GM18907 (cell line): ENCODE data around the gene COL25A1.

Source experiments
- ATAC-seq: cut with Tn5 transposase; IDR thresholded peaks from one replicate; pipeline ENCODE4 v1.9.1; 2021; ENCODE audit warnings: mild to moderate bottlenecking, moderate library complexity; ENCODE audit not compliant: unreplicated experiment

The COL25A1 gene

GRCh38 chr4:109294006-109294405 lies 8.5 kb downstream of the COL25A1 start:
- peak; percentile 97 for ATAC-seq

- no peak for ATAC-seq
These were observed 10.7 kb downstream of the COL25A1 start for GRCh38 chr4:109291707-109292238.

GRCh38 chr4:109290918-109291317 lies 11.5 kb downstream of the COL25A1 start:
- ATAC-seq: no peak

DNA sequence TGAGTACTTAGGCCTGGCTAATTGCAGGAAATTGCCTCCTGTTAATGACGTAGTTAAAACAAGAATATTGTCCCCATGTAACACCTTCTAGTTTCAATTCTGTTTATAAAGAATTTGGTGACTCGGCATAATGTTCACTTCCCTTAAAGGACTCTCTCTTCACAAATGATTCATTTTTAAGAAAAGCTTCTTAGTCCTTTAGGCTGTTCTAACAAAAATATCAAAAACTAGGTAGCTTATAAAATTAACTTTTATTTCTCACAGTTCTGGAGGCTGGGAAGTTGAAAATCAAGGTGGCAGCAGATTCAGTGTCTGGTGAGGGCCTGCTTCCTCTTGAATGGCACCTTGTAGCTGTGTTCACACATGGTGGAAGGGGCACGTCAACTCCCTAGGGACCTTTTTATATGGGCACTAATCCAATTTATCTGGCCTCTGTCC lies 23.8 kb downstream of the COL25A1 start:
- ATAC-seq: peak; percentile 90

- peak; percentile 77 for ATAC-seq
These were observed 25.9 kb downstream of the COL25A1 start for GRCh38 chr4:109276482-109277095.

- ATAC-seq: no peak
These were observed 27.3 kb downstream of the COL25A1 start for GRCh38 chr4:109275066-109275745.

- ATAC-seq: no peak
These were observed 35.6 kb downstream of the COL25A1 start for GRCh38 chr4:109266891-109267290.

DNA sequence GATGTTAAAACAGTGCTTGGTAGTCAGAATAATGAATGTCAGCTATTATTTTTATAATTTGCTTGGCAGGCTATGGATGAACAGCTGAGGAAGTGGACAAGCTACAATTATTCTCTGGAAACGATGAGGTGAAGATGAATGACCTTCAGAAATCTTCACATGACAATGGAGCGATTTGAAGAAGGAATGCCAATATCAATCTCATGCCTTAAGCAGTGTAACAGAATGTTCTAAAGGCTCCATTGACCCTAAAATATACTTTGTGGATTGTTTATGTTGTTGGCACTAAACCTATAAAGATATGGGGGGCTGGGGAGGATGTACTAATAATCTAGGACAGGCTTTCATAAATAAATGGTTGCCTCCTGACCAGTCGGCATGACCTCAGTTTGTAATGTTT lies 36.2 kb downstream of the COL25A1 start:
- ATAC-seq: no peak

DNA sequence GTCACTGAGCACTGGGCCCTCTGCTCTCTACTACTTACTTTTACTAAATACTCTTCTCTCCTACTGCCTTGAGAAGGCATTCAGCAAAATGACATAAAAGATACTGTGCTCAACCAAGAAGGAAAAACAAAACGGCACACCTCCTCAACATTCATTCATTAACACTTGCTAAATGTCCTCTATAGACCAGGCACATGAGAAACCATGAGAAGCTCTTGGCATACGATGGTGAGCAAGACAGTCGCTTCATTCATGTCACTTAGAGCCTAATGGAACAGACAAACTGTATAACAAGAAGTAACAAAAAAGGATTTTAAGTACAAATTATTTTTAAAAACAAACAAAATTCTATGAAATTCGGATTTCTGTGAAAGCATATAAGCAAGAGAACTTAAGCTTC lies 38.7 kb downstream of the COL25A1 start:
- ATAC-seq: no peak

GRCh38 chr4:109256818-109257217 lies 45.6 kb downstream of the COL25A1 start:
- no peak for ATAC-seq

GRCh38 chr4:109254845-109255244 lies 47.6 kb downstream of the COL25A1 start:
- ATAC-seq: no peak

GRCh38 chr4:109251396-109251795 lies 51.1 kb downstream of the COL25A1 start:
- ATAC-seq: no peak

DNA sequence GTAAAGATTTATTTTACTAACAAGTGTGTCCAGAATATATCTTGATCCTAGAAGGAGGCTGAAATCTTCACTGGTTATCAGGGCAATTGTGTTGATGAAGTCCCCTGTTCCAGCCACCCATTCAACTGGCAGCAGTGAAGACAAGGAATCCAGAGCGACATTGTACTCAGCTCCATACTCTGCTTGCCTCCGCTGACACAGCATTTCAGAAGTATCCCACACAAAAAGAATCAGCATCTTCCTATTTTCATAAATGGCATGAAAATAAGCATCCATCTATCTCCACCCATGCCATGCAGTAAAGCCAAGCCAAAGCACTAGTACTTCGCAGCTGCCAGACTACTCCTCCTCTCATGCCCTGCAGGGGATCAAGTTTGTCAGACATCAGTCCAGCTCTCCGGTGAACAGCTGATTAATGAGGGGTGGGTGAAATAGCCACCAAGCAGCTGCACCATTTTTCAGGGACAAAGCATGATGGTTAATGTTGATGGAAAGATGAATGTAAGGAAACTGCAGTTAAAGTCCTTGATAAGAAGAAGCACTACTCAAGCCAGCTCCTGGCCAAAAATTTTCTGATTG lies 54.0 kb downstream of the COL25A1 start:
- ATAC-seq: no peak

DNA sequence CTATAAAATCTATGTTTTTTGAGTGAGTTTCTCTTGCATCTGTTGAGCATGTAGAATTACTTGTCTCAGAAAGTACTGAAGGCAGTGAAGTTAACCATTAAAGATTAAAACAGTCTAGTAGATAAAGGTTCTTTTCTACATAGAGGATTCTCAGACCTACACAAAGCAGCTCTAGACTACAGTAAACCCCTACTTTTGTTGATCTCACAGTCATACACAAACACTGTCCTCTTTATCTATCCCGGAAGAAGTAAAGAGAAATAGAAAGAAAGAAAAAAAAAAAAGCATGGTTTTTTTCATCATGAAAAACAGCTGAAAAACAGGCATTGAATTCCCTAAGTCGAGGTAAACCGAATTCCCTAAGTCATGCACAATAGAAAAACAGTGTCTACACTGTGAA lies 58.6 kb downstream of the COL25A1 start:
- no peak for ATAC-seq

- peak; percentile 88 for ATAC-seq
These were observed 63.7 kb downstream of the COL25A1 start for GRCh38 chr4:109238746-109239145.

DNA sequence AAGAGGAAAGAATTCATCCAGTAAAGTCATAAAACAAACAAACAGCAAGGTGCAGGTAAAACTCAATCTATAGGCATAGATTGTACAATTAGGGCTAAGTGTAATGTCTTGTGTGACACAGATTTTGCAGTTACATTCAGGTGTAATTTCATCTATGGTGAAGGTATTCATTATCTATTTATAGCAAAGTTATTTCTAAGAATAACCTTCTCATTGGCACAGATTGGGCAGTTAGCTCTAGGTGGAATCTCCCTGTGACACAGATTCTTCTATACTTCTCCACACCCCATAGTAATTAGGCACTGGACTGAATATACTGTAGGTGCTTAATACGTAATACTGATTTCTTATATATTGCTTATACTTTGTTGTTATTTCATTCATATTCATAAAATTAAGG lies 66.8 kb downstream of the COL25A1 start:
- no peak for ATAC-seq

- no peak for ATAC-seq
These were observed 67.9 kb downstream of the COL25A1 start for GRCh38 chr4:109234596-109234995.

- no peak for ATAC-seq
These were observed 68.9 kb downstream of the COL25A1 start for GRCh38 chr4:109233570-109233969.

DNA sequence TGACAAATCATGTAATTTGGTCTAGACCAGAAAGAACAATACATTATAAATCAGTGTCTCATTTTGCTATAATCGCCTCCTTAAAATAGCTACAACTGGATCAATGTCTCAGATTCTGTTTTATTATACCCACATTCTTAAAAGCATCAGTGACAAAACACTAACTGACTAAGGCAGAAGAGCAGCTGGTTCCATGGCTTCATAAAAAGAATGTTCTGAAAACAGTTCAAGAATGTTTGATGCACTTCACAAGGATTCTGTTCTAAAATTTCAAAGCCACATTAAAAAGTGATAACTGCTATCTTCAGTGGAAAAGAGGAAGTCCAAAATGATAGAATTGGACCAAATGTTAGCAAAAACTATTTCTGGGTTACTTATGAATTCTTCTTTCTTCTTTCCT lies 69.8 kb downstream of the COL25A1 start:
- no peak for ATAC-seq

DNA sequence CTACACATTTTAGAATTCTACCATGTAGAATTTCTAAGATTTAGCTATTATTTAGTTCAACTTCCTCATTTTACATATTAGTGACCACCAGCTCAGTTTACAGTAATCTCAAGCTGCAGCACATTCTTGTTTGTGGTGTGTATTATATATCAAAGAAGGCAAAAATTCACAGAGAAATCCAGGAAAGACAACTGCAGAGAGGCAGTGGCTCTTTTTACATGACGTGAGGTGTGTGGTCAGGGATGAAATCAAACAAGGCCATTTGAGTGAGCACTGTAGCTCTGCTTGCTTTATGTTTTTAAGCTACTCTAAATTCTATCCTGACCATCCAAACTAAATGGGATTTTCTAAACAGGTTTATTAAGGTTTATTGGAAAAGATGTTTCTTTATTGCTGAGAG lies 71.1 kb downstream of the COL25A1 start:
- no peak for ATAC-seq

GRCh38 chr4:109229028-109229427 lies 73.4 kb downstream of the COL25A1 start:
- ATAC-seq: no peak

- no peak for ATAC-seq
These were observed 84.2 kb downstream of the COL25A1 start for GRCh38 chr4:109218288-109218687.
